GM12864 (cell line): ENCODE measurements around the gene SLMAP.

ENCODE experiments used
- DNase-seq: peaks from one replicate; pipeline ENCODE4 v3.0.0-alpha.2; 2011; ENCODE audit warnings: low read depth
- H3K4me3 ChIP-seq: 2 replicates; pipeline ENCODE4 v1.5.1; 2011; ENCODE audit warnings: mild to moderate bottlenecking, low read depth, low read length, control low read depth
- TF ChIP-seq, protein P1 (sequence below): IDR thresholded peaks from 2 replicates; pipeline ENCODE4 v1.5.1; 2011; ENCODE audit warnings: low read depth, mild to moderate bottlenecking, moderate library complexity, low read length, control low read depth, inconsistent platforms; ENCODE audit errors: missing control alignments

Gene SLMAP

GRCh38 chr3:57810471-57811137 lies 54.5 kb downstream of the SLMAP start:
- H3K4me3 ChIP-seq, result no peak overlapping the region
- DNase-seq, result no peak
- TF ChIP-seq, protein P1, sequence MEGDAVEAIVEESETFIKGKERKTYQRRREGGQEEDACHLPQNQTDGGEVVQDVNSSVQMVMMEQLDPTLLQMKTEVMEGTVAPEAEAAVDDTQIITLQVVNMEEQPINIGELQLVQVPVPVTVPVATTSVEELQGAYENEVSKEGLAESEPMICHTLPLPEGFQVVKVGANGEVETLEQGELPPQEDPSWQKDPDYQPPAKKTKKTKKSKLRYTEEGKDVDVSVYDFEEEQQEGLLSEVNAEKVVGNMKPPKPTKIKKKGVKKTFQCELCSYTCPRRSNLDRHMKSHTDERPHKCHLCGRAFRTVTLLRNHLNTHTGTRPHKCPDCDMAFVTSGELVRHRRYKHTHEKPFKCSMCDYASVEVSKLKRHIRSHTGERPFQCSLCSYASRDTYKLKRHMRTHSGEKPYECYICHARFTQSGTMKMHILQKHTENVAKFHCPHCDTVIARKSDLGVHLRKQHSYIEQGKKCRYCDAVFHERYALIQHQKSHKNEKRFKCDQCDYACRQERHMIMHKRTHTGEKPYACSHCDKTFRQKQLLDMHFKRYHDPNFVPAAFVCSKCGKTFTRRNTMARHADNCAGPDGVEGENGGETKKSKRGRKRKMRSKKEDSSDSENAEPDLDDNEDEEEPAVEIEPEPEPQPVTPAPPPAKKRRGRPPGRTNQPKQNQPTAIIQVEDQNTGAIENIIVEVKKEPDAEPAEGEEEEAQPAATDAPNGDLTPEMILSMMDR, result no peak

- TF ChIP-seq, protein P1, result no peak
- H3K4me3 ChIP-seq, result no peak overlapping the region
- no peak for DNase-seq
These were observed 58.9 kb downstream of the SLMAP start for GRCh38 chr3:57815036-57815435.

DNA sequence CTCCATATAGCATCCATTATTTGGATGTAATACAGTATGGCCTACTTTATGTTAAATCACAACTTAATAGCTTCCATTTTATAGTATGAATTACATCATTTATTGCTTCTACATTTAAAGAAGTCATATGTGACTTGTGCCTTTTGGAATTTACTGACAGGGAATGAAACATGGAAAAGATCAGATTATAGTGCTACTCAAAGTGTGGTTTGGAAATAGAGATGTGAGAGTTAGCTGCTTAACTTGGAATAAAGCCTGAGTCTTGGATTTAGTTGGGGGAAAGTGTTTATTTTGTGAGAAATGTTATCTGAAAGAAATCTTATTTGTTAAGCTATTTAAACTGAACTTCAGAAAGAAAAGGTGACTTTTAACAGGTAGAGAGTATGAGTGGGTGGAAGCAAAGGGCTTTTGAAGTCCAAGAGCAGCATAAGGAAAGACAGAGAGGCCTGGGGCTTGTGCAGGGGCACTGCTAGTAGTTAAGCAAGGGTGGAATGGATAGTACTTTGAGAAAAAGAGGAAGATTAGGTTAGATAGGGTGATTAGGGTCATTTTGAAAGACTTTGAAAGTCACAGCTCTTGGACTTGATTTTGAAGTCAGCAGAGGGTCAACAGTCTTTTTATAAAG lies 60.5 kb downstream of the SLMAP start:
- no peak for DNase-seq
- TF ChIP-seq, protein P1, result no peak
- no peak overlapping the region for H3K4me3 ChIP-seq

DNA sequence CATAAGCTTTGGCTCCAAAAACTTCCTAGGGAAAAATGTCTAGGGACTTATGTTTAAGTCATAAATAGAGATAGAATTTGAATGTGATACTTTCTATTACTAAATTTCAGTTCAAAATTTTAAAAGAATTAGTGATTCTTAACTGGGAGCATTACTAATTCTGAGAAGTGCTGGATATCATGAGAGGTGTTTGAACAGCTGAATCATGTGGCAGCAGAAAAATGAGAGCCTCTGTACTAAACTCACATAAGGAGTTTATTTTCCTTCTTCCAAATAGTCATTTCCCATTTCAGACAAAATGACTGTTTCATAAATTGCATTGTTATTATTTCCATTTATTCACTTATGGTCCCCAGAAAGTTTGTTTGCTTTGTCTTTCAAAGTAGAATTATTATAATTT lies 62.7 kb downstream of the SLMAP start:
- TF ChIP-seq, protein P1, result no peak
- no peak overlapping the region for H3K4me3 ChIP-seq
- DNase-seq, result no peak

DNA sequence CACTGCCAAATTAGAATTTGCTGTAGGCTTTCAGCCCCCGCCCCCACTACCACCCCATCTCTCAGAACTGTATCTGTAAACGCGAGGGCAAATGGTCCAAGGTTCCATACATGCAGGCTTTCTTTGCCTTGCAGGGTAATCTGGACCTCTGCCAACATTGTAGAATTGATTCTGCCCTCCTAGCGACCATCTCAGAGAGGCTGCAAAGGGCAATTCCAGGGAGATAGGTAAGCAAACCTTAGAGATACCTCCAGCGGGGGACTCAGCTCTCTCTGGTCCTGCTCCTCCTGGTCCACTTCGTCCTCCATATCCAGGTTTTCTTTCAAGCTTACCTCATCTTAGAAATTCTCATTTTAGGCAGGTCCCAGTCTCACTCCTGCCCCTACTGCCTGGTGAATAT lies 64.4 kb downstream of the SLMAP start:
- no peak for DNase-seq
- TF ChIP-seq, protein P1, result no peak
- no peak overlapping the region for H3K4me3 ChIP-seq

DNA sequence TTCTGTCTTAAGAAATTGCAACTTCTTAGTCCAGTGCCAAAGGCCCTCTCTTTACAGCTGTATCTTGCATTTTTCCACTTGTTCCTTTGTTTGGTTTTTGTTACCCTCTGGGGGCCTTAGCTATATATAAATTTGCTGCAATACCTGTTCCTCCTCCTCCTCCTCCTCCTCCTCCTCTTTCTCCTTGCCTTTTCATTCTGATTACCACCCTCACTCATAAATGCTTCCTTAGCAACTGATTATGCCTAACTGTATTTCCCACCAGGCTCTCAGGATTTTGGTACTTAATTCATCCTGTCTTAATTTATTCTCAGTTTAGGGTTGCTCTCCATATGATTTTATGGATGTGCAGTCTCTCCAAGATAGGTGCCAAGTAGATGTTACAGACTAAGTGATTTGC lies 65.7 kb downstream of the SLMAP start:
- TF ChIP-seq, protein P1, result no peak
- DNase-seq, result no peak
- H3K4me3 ChIP-seq, result no peak overlapping the region

- TF ChIP-seq, protein P1, result no peak
- DNase-seq, result no peak
- no peak overlapping the region for H3K4me3 ChIP-seq
These were observed 66.6 kb downstream of the SLMAP start for GRCh38 chr3:57822686-57823085.
